Brain microvascular endothelial cell (primary cell): ENCODE results near the gene HNRNPLL.

ENCODE experiments used
- DNase-seq: peaks from one replicate; pipeline ENCODE4 v3.0.0-alpha.2; 2020
- H3K27ac ChIP-seq: fragments of 250-450 bp; sonication (Bioruptor Pico); 2 replicates; pipeline ENCODE4 v1.5.1; 2020; ENCODE audit warnings: mild to moderate bottlenecking, moderate library complexity
- H3K27me3 ChIP-seq: fragments of 250-450 bp; sonication (Bioruptor Pico); replicated peaks from 2 replicates; pipeline ENCODE4 v1.5.1; 2020; ENCODE audit warnings: mild to moderate bottlenecking
- H3K36me3 ChIP-seq: fragments of 250-450 bp; sonication (Bioruptor Pico); replicated peaks from 2 replicates; pipeline ENCODE4 v1.5.1; 2020; ENCODE audit warnings: mild to moderate bottlenecking
- H3K4me3 ChIP-seq: 2 replicates; pipeline ENCODE4 v1.5.1; 2011; ENCODE audit warnings: low read depth, mild to moderate bottlenecking, control low read depth, low read length, moderate library complexity
- in situ Hi-C: cut with HindIII; loops from 2 replicates; pipeline ENCODE4 v1.10.0; 2017; ENCODE audit warnings: low sequenced_read_pairs, low pct_ligation_motif_present
- TF ChIP-seq, protein P1 (sequence below): IDR thresholded peaks from 2 replicates; pipeline ENCODE4 v1.5.1; 2011; ENCODE audit warnings: low read depth, mild to moderate bottlenecking, moderate library complexity, low read length, control low read depth, inconsistent platforms; ENCODE audit errors: missing control alignments

HNRNPLL gene

DNA sequence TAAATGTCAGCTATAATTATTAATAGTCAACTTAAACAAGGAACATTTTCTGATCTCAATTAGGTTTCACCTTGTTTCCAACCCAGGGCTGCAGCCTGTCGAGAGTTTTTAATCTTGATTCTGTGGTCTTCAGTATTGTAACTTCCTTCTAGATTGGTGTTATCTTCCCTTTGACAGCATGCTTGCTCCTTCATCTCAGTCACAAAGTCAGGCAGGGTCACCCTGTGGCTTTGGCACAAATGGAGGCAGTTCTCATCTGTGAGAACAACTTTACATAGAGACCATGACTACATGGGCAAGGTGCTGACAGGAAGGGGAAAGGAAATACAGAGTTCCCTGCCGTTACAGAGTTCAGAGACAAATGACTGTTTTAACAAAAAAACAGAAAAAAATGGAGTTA lies 50.5 kb downstream of the HNRNPLL start:
- TF ChIP-seq, protein P1, sequence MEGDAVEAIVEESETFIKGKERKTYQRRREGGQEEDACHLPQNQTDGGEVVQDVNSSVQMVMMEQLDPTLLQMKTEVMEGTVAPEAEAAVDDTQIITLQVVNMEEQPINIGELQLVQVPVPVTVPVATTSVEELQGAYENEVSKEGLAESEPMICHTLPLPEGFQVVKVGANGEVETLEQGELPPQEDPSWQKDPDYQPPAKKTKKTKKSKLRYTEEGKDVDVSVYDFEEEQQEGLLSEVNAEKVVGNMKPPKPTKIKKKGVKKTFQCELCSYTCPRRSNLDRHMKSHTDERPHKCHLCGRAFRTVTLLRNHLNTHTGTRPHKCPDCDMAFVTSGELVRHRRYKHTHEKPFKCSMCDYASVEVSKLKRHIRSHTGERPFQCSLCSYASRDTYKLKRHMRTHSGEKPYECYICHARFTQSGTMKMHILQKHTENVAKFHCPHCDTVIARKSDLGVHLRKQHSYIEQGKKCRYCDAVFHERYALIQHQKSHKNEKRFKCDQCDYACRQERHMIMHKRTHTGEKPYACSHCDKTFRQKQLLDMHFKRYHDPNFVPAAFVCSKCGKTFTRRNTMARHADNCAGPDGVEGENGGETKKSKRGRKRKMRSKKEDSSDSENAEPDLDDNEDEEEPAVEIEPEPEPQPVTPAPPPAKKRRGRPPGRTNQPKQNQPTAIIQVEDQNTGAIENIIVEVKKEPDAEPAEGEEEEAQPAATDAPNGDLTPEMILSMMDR: no peak
- H3K27me3 ChIP-seq: no peaks in the 10 kb centered on the region
- in situ Hi-C loops: loop anchor here (25.0 kb wide), 1 partner anchor 185 kb away; no protein-coding TSS in a partner anchor
- peaks cover 5% of the 10 kb centered on the region for H3K36me3 ChIP-seq
- no peak overlapping the region for H3K4me3 ChIP-seq
- no peak for DNase-seq
- no peak overlapping the region for H3K27ac ChIP-seq

DNA sequence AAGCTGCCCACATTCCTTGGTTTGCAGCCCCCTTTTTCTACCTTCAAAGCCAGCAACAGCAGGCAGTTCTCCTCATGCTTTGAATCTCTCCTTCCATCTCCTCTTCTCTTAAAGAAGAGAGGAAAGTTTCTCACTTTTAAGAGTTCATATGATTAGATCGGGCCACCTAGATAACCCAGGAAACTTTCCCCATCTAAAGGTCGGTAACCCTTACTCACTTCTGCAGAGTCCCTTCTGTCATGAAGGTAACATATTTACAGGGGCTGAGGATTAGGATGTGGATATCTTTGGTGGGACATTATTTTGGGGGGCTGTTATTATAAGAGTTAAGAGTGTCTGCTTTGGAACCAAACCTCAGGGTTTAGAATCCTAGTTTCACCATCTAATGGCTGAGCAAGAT lies 51.0 kb downstream of the HNRNPLL start:
- Histone ChIP-seq H3K36me3 (peaks cover 5% of the 10 kb centered on the region), H3K4me3 (no peak overlapping the region), H3K27me3 (no peaks in the 10 kb centered on the region), H3K27ac (no peak overlapping the region)
- no peak for DNase-seq
- in situ Hi-C loops: loop anchor here (25.0 kb wide), 1 partner anchor 186 kb away; no protein-coding TSS in a partner anchor
- TF ChIP-seq, protein P1: no peak

DNA sequence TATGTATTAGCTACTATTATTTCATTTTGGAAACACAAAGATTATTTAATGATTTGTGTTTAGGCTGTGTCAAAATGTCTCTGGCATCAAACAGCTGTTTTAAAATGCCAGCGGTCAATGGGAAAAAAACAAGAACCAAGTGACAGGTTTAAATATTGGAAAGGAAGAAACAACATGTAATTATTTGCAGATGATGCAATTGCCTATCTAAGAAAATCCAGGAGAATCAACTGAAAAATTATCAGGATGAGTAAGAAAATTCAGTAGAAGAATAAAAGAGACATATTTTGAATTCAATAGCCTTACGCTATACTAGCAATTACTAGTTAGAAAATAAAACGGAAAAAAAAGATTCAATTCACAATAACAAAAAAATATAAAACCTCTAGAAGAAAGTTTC lies 51.6 kb downstream of the HNRNPLL start:
- Histone ChIP-seq H3K27me3 (no peaks in the 10 kb centered on the region), H3K36me3 (peaks cover 5% of the 10 kb centered on the region), H3K4me3 (no peak overlapping the region), H3K27ac (no peak overlapping the region)
- in situ Hi-C loops: loop anchor here (25.0 kb wide), 1 partner anchor 186 kb away; no protein-coding TSS in a partner anchor
- TF ChIP-seq, protein P1: no peak
- no peak for DNase-seq

DNA sequence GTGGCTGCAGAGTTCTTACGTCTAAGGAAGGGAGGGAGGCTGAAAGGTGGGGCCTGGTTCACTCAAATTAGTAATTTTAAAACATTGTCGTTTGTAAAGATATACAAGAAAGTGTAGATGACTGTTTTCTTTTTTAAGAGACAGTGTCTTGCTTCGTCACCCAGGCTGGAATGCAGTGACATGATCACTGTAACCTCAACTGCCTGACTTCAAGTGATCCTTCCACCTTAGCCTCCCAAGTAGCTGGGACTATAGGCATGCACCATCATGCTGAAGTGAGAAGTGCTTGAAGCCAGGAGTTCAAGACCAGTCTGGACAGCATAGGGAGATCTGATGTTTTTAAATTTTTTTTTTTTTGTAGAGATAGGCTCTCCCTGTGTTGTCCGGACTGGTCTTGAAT lies 52.9 kb downstream of the HNRNPLL start:
- Histone ChIP-seq H3K27me3 (no peaks in the 10 kb centered on the region), H3K27ac (no peak overlapping the region), H3K36me3 (peaks cover 5% of the 10 kb centered on the region), H3K4me3 (no peak overlapping the region)
- TF ChIP-seq, protein P1: no peak
- no peak for DNase-seq
- in situ Hi-C loops: loop anchor here (25.0 kb wide), 1 partner anchor 187 kb away; no protein-coding TSS in a partner anchor

DNA sequence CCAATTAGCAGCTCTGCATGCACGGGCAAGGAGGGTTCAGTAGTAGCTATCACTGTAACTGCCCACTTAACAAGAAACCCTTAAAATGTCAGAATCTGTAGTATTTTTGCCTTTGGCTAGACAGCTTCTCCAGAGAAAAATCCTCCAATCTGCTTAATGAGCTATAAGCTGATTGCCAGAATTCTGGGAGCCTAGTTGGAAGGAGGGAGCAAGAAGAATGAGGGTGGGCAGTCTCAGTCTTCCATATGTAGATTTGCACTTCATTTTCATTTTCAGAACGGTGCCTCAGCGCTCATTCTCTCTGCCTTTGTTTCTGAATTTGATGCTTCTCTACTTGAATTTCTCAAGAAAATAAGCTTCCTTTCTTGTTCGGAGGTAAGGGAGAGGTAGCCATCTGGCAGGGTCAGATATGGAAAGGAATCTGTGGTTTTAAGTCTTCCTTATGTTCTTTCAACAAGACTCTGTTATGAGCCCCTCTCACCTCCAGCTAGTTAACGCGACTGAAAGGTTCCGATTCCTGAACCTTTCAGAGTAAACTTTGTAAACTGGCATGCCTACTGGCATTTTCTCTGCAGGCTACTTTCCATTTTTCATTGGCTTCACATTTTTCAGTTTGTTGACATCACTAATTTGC lies 53.5 kb downstream of the HNRNPLL start:
- Histone ChIP-seq H3K4me3 (no peak overlapping the region), H3K27ac (no peak overlapping the region), H3K36me3 (peaks cover 5% of the 10 kb centered on the region), H3K27me3 (no peaks in the 10 kb centered on the region)
- TF ChIP-seq, protein P1: no peak
- no peak for DNase-seq
- in situ Hi-C loops: no loop called here

DNA sequence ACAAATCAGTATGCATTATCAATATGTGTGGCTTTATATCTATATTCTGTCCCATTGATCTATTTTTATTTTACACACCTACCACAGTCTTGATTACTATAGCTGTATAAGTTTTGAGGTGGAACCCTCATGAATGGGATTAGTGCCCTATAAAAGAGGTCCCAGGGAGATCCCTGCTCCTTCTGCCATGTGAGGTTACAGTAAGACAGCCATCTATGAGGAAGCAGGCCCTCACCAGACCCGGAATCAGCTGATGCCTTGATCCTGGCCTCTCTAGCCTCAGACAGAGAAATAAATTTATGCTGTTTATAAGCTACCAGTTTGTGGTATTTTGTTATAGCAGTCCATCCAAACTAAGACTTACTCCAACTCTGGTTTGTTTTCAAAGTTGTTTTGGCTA lies 54.9 kb downstream of the HNRNPLL start:
- TF ChIP-seq, protein P1: no peak
- in situ Hi-C loops: no loop called here
- no peak overlapping the region for H3K4me3 ChIP-seq

More for the DNA sequence above, 54.9 kb downstream of the HNRNPLL start:
- peaks cover 3% of the 10 kb centered on the region for H3K36me3 ChIP-seq
- H3K27ac ChIP-seq: no peak overlapping the region
- no peak for DNase-seq
- H3K27me3 ChIP-seq: no peaks in the 10 kb centered on the region
